Mammary epithelial cell (primary cell): ENCODE data around the gene MUC5B.

Source experiments
- CTCF ChIP-seq, 2 donors: IDR thresholded peaks in 1 of 2; conservative IDR thresholded peaks in 1 of 2; 2 replicates each; pipeline ENCODE4 v1.5.1; 2011 to 2012; ENCODE audit warnings: inconsistent platforms in 2 of 2, low read length in 2 of 2, mild to moderate bottlenecking in 2 of 2, control low read depth in 1 of 2, low read depth in 1 of 2; ENCODE audit not compliant: insufficient read depth in 1 of 2; ENCODE audit errors: extremely low read depth in 1 of 2
- EZH2 ChIP-seq: IDR thresholded peaks from 2 replicates; pipeline ENCODE4 v1.6.1; 2012; ENCODE audit warnings: low read length, inconsistent platforms, borderline replicate concordance

GRCh38 chr11:1254086-1254648, 31.3 kb downstream of the MUC5B start:
- no peak for TF ChIP-seq CTCF (conservative IDR thresholded peaks at IDR 0.05 in 1 of 2, IDR thresholded peaks at IDR 0.05 in 1 of 2; ENCODE audit: extremely low read depth in 1 of 2, insufficient read depth in 1 of 2, low read depth in 1 of 2, low read length in 2 of 2)
- TF ChIP-seq EZH2 = no peak
